HG03520 (cell line): ENCODE data around the gene NLRC5.

ENCODE experiments used
- ATAC-seq: cut with Tn5 transposase; IDR thresholded peaks from one replicate; pipeline ENCODE4 v1.9.1; 2021; ENCODE audit warnings: mild to moderate bottlenecking, moderate library complexity; ENCODE audit not compliant: unreplicated experiment

The NLRC5 gene

DNA sequence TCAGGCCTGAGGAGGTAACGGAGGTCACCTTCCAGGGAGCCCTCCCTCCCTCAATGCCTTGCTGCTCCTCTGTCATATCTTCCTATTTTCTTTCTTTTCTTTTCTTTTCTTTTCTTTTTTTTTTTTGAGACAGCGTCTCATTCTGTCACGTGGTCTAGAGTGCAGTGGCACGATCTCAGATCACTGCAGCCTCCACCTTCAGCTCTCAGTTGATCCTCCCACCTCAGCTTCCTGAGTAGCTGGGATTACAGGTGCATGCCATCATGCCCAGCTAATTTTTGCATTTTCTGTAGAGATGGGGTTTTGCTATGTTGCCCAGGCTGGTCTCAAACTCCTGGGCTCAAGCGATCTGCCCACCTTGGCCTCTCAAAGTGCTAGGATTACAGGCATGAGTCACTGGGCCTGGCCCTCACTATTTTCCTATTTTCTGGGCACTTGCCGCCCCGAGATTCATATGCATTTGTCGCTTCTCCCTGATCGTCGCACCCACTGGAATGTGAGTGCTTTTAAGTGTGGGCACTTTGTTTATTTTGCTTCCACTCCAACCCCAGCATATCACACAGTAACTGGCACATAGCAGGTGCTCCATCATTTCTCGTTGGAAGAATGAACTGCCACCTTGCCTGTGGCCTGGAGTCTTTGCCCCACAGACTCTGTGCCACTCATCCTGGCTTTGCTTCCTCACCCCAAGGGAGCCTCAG is 134.8 kb downstream of the NLRC5 start:
- ATAC-seq = no peak

DNA sequence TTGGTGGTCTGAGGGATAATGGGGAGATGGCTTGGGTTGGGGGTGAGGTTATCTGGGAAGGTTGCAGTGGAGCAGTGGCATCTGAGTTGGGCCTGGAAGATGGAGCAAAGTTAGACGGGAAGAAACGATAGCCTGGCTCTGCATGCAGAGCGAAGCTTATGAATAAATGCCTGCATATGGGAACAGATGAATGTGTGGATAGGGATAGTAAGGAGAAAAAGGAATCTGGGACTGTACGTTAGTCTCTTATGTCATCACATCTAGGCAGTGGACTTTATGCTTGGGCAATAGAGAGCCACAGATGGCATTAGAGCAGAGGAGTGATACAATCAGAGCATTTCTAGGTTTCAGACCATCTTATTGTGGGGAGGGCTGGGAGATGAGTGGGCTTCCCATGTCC is 136.0 kb downstream of the NLRC5 start:
- no peak for ATAC-seq

DNA sequence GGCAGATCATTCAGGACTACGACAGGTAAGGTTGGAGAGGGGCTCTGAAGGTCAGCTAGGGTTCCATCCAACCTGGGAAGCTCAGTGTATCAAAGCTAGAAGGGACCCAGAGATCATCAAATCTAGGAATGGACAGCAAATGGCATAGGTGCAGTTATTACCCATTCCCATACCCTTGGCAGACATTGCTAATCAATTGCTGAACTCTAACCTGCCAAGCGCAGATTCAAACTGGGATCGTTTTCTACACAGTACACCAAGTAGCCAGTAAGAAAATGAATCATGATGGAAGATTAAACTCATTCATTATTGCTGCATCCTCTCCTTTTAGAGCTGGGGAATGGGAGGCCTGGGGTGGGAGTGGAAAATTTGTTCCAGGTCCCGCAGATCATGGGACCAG is 136.6 kb downstream of the NLRC5 start:
- no peak for ATAC-seq

DNA sequence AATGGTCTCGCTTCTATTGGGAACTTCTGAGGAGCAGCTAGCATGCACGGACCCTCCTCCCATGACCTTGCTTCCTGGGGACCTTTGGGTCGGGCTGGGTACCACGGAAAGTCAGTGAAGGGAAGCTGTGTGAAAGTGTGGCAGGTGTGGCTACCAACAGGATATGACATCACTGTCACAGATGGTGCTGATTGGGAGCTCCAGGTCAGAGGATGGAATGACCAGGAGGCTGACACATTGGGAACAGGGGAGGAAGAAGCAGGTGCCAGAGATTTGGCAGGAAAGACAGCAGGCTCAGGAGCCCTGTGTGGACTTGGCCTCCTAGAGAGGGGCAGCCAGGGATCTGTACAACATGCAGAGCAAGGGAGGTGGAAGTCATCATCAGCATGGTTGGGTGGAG is 137.1 kb downstream of the NLRC5 start:
- ATAC-seq = no peak

DNA sequence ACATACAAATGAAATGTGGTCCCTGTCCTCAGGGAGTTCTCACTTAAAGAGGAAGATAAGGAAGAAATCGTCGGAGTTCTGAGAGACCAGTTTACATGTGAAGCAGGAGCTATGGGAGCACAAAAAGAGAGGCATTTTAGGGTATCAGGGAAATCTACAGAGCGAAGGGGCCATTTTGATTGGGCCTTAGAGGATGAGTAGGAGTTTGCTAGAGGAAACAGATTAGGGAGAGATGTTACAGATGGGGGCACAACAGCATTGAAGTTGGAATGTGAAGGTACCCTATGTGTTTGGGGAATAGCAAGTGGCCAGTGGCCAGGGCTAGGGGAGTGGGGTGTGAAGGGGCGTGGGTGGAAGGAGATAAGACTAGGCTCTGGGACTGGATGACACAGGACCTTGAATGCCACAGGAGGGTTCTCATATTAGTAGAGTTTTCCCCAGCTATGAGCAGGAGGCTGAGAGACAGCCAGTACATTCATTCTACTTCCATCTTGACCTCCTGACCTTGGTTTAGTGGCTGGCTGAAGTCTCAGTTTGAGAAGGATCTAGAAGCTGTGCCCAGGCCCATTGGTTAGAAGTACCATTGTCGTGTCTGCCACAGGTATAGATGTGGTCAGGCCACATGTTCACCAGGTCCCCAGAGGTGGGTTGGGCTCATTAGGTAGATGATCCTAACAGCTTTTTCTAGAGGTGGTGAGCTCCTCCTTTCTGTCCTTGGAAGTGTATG is 137.8 kb downstream of the NLRC5 start:
- peak; percentile 45 for ATAC-seq

DNA sequence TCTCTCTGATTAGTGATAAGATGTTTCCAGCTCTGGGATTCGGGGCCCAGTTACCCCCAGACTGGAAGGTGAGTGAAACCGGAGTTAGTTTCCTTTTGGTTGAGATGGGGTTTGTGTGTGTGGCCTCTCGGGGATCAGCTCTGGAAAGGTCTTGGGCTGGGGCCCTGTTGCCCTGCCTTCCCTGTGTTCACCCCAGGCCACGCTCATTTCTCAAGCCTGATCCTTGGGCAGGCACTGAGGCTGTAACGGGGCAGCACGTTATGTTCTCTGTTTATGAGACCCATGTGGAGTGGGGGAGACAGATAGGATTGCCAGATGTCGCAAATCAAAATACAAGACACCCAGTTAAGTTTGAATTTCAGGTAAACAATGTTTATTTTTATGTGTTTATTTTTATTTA is 138.5 kb downstream of the NLRC5 start:
- ATAC-seq = no peak

DNA sequence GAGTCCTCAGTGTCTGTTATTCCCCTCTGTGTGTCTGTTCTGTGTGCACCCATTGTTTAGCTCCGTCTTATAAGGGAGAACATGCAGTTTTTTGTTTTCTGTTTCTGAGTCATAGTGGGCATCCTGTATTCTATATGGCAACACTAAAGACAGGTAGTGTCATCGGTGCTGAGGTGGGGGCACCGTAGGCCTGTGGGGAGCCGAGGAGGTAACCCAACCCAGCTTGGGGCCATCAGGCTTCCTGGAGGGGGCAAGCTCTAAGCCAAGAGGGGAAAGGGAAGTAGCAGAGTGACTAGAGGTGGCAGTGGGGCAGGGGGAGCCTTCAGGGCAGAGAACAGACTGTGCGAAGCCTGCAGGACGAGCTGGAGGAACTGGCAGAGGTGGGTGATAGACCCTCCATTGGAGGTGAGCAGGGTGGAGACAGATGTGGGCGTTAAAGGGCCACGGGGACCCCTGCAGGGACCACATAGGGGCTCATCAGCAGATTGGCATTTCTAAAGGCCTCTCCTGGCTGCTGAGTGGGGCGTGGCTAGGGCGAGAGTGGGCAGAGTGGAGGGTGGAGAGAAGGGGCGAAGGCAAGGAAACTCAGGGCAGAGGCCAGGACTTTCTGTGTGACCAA is 139.5 kb downstream of the NLRC5 start:
- no peak for ATAC-seq

DNA sequence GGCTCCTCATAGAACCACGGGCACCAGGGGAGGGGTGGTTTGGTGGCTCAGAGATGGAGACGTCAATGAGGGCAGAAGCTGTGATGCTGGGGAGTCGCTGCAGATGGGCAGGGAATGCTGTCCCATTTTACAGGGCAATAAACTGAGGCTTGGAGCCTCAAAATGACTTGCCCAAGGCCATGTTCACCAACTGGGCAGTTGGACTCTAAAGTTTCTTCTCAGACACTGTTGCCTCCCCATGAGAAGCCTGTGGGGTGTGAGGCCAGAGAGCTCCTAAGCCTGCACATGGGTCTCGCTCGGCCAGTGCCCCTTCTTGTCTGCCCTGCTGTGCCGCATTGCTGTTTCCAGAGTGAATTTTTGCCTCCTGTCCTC is 141.6 kb downstream of the NLRC5 start:
- no peak for ATAC-seq

DNA sequence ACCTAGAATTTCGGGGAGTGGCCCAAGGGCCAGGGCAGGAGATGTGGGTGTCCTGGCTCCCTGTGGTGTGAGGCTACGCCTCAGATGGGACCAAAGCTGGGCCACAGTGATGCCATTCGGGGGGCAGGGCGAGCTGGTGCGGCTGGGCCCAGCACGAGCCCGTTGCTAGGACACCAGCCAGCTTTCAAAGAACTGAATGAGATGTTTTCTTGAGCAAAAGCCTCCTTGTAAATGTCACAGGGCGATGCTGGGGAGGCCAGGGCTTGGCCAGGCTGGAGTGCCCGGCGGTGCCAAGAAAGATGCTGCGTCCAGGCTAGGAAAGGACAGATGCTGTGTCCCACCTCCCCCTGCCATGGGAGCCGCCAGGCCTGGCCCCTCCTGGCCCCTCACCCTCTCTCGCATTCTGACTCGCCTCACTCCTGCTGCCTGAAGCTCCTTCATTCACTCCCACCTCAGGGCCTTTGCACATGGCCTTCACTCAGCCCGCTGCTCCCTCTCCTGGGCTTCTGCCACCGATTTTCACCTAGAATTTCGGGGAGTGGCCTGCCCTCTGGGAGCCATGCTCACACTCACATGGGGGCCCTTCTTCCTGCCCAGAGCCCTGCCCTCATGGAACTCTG is 142.1 kb downstream of the NLRC5 start:
- no peak for ATAC-seq

DNA sequence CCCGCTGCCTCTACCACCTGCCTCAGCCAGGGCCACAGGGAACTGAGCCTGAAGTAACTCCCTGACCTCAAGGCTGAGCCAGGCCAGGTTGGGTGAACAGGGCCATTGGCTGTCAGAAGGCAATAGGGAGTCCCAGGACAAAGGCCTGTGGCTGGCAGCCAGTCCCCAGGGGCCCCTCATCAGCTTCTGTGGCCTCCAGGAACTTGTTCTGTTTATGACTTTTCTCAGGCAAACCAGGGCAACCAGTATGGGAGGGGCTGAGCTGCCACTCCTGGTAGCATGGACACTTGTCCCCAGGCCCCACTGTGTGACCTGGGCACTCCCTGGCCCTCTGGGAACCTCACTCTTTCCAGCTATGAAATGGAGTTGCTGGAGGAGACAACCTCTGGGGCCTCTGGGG is 143.1 kb downstream of the NLRC5 start:
- no peak for ATAC-seq

DNA sequence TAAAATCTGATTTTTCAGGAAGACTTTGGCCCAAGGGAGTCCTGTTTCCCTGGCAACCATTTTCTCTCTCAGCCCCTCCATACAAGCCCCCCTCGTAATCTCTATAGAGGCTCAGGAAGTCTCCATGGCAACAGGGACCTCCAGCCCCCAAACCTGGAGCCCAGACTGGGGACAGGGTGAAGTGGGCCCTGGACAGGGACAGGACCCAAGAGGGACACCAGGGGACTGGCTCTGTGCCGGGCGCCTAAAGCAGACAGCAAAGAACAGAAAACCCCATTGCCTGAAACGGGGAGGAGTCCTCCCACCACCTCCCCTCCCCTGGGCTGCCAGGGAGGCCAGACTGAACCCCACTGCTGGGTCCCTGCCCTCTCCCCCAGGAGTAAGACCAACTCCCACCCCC is 143.7 kb downstream of the NLRC5 start:
- ATAC-seq = no peak
